Measurements from ENCODE around the gene SIX6.
A peak's percentile ranks its signal among the peaks of the same experiment; 100 is the strongest.

Gene SIX6

DNA sequence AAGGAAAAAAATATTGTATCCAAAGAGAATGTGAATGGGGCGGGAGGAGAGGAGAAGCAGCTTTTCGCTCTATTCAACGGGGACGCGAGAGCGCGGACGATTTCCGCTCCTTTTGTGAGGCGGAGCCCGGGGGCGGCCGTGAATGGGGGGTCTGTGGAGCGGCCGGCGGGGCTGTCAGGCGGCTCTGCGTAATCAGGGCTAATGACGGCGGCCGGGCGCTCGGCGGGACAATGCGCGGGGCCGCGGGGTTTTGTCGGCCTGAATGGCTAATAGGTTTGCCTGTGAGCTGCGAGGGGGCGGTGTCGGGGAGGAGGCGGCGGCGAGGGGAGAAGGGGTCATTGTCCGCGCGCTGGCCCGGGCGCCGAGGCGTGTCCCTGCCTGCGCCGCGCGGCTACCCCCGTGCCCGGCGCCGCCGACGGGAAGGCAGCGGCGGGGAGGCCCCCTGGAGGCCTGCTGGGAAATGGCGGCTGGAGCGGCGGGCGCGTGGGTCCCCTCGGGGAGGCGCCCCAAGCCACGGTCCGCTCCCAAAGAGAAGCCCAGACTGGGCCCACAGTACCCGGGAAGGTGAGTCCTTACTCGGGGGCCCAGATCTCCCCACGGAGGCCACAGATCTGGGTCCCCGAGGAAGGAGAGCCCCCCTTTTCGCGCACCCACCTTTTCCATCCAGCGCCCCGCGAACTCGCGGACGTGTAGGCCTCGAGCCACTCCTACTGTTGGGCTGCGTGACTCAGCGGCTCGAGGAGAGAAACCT lies 6.0 kb downstream of the SIX6 start:
- no peak for FAIRE-seq

DNA sequence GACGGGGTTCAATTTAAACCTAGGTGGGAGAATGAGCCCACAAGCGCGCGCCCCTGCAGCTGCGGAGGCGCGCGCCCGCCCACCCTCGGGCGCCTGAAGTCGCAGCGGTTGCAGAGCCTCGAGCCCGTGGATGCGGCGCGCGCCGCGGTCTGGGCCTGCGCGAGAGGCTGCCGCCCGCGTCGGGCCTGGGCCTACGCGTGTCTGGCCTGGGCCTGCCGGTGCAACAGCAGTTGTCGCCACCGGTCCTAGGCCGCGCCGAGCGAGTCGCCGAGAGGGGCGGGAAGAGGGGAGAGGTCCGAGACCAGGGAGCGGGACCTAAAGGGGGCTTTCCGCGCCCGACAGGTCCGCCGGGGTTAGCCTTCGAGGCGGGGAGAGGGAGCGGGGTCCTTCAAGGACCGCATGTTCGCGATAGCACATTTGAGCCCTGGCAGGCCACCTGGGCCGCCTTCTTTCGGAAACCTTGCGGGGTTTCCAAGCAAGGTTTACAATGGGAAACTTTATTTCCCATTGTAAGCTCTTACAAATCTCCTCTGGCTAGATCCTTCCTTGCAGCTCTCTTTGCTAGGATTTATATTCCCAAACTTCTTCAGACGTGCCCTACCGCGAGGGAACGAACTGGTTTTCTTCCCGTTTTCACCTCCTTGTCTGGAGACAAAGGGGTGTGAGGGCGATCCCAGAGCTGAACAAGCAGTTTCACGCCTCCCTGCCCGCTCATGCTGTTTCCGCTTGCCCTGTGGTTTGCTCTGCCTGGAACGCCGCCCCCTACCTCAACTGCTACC lies 6.8 kb downstream of the SIX6 start:
- no peak for FAIRE-seq

DNA sequence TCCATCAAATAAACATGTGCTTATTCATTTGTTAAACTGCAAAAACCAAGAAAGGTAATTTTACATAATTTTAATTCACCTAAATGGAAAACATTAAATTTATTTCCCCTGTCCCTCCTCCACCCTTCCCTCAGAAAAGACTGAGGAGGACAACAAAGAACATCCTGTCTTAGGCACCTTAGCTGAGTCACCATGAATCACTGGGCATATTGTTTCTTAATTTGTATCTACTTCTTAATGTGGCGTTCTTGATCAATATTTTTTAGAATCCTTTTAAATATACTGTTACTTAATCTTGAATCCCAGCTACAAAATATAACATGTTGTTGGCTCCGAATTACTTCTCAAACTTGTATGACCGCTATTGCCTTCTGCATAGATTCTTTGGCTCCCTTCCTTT lies 23.5 kb downstream of the SIX6 start:
- FAIRE-seq, result no peak

DNA sequence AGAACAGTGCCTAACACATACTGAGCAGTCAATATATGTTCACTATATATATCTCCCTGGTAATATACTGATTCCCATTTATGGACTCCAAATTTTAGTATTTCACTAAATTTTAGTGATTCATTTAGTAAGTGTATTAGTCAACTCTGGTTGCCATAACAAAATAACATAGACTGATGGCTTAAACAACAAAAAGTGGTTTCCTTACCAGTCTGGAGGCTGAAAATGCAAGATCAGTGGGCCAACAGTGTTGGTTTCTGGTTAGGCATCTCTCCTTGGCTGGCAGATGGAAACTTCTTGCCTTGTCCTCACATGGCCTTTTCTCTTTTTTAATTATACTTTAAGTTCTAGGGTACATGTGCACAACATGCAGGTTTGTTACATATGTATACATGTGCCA lies 28.7 kb downstream of the SIX6 start:
- FAIRE-seq, result no peak

DNA sequence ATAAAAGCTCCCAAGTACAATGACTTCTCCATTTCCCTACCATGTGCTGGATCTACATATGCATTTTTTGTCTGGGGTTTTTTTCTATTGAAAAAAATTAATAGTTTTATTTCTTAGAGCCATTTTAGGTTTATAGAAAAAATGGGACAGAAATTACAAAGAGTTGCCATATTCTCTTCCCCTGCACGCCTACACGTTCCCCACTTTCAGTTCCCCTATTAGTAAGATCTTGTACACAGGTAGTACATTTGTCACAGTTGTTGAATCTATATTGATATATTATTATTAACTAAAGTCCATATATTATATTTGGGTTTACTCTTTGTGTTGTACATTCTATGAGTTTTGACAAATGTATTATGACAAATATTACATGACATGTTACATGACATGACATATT lies 35.7 kb downstream of the SIX6 start:
- no peak for FAIRE-seq

DNA sequence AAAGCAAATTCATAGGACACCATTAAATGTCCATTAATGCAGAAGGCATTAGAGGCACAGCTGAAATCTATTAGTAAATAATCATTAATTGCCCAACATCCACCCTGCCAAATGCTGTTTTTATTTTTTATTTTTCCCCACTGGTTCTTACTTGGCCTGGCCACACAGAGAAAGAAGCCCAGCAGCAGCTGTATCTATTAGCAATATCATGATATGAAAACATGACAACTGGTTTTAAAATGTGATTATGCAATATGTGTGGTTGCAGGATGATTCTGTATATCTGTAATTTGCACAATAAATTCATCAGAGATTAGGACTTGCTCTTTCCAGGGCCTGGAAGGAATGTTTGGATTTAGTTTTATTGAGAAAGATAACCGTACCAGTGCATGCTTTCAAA lies 44.9 kb downstream of the SIX6 start:
- no peak for FAIRE-seq

DNA sequence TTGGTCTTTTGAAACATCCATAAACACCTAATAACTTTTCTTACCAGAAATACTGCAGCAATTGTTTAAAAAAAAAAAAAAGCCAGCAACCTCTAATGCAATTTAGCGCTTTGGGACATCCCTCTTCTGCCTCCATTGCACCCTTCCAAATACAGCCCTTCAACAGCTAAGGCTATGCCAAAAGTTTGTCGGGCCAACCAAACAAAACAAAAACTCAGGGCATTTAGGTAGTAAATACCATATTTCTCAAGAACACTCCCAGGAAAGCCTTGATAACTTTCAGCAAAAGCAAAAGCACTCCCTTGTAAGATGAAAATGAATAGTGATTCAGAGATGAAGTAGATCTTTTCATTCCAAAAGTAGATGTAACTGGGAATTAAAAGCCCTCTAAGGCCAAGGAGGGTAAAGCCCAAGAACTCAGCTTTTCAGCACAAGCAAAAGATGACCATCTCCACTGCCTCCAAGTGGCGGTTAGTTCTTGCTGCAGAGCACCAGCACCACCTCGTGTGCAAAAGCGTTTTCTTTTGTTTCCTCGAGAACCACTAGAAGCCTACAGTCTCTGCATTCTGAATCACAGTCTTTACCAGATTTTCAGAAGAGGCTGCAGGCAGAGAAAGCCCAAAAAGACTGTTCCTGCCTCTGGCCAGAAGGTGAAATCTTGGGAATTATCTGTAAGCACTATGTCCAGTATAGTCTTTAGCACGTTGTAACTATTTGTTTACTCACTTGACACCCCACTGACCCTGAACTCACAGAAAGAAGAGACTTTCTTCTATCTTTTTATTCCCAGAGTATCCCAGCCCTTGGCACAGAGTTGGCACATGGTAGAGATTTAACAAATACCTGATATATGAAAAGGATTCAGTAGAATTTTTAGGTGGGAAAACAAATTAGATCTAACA lies 53.1 kb downstream of the SIX6 start:
- FAIRE-seq, result peak; percentile 92
